Stimulated activated CD4-positive, alpha-beta T cell treated with anti-CD3 and anti-CD28 coated beads, Interleukin-2, amount 100 ng/mL, for 48 hours (primary cell): Measurements from ENCODE around the gene MMD.
"Not testable (repeated sequence)": the region's sequence is repeated elsewhere in the genome, so short reads cannot be mapped to it uniquely, and the experiment has no call there.

Experiments used
- DNase-seq, 2 donors: peaks; one replicate each; pipeline ENCODE4 v3.0.0-alpha.2; 2020

The MMD gene

DNA sequence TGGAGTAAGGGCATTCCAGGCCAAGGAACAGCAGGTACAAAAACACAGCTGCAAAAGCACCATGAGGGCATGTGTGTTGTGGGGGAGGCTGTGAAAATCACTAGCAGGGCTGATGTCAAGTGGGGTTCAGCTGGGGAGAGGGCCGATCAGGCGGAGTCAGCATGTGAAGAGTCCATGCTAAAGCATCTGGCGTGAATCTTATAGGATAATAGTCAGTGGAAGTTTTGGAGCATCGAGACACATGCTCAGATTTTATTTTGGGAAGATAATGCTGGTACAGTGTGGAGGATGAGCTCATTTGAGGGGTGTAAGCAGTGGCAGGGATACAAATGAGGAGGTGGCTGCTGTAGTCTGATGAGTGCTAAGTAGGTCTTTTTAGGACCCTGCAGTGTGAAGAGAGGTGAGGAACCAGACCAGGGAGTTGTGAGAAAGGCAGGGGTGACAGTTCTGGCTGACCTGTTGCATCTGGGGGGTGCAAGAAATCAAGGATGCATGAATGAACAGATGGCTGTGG, 30.3 kb downstream of the MMD start:
- DNase-seq, result no peak

DNA sequence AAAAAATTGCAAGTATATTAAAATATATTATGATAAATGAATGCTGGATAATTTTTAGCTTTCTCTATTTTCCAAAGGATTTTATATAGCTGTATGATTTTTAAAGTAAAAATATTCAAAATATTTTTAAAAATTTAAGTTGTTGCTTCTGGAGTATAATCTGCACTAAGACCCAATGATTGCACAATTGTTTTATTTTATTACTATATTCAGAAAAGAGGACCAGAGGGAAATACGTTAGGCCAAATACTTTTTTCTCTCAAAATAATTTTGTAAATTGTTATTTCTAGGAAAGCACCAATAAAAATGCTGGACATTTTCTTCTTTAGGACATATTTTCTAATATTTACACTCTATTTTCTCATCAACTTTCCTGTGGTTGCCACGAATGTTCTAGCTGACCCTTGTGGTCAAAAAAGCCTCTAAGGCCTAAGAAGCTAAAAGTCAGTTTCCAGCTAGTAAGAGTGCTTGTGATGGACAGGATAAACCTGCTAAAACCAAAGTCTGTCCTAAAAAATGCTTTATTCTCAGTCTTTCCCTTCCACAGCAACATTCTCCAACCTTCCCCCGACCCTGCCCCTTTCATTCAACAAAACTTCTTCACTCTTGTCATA, 31.2 kb downstream of the MMD start:
- DNase-seq, result no peak

DNA sequence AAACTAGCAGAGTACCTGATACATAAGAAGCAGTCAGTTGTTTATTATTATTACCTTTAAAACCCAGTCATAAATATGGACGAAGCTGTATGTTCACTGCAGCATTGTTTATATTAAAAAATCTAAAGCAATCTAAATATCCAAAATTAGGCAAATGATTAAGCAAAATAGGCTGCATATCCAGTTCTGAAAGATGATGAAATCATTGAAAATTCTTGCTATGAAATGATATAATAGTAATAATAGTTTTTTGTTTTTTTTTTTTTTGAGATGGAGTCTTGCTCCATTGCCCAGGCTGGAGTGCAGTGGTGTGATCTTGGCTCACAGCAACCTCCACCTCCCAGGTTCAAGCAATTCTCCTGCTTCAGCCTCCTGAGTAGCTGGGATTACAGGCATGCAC, 31.9 kb downstream of the MMD start:
- DNase-seq, result not testable (repeated sequence)

DNA sequence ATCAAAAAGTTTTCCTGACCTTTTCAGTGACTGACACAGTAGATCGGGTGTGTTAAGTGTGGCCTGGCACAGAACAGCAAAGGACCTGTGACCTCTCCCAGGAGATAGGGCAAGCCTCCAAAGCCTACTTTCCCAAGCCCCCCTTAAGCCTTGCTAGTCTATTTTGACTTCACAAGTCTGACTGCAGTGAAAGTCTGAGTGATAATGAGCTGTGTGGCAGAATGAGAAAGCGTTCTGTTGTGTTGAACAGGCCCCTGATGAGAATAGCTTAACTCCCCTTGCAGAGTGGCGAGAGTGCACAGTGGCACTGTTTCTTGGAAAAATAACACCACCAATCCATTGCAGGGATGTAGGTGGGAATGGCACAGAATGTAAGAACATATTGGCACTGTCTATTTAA, 32.8 kb downstream of the MMD start:
- no peak for DNase-seq

DNA sequence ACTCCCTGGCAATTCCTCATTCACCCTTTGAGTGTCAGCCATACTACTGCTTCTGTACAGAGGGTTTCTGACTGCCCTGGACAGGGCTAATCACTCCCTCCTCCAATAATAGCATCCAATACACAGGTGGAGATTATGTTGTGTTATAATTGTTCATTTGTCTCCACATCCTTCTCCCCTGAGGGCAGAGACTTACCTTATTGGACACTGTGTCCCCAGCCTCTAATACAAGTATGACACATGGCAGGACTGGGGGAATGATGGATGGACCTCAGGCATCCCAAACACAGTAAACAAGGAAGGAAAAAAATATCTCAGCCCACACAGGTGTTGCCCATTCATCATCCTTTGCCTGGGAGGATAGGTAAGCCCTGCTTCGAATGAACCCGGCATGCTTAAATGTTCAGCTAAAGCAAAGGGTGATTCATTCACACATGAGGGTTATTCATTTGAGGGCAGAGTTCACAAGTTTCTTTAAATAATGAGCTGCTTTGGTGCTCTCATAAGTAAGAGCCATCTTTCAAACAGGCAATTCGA, 34.8 kb downstream of the MMD start:
- DNase-seq, result no peak

DNA sequence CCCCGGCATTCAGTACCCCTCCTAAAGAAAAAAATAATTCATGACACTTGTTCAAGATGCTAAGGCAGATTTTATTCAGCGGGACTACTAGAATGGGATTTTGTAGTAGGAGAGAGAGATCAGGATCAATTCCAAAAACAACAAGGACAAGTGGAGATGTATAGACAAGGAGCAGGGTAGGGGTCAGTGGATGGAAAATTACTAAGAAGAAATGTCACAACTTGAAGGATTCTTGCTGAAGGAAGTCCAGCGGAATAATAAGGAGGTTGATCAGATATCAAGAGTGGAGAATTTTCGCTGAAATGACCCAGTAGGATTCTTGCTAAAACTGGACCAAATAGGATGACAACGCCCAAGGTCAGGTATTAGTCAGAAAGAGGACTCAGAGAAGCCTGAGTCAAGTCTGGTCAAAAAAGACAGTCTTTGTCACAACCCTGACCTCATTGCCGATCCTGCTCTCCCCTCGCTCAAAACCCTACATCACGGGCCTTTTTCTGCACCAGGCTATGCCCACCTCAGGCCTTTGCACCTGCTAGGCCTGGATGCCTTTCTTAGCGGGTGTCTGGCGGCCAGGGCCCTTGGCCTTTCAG, 36.9 kb downstream of the MMD start:
- DNase-seq, result no peak

DNA sequence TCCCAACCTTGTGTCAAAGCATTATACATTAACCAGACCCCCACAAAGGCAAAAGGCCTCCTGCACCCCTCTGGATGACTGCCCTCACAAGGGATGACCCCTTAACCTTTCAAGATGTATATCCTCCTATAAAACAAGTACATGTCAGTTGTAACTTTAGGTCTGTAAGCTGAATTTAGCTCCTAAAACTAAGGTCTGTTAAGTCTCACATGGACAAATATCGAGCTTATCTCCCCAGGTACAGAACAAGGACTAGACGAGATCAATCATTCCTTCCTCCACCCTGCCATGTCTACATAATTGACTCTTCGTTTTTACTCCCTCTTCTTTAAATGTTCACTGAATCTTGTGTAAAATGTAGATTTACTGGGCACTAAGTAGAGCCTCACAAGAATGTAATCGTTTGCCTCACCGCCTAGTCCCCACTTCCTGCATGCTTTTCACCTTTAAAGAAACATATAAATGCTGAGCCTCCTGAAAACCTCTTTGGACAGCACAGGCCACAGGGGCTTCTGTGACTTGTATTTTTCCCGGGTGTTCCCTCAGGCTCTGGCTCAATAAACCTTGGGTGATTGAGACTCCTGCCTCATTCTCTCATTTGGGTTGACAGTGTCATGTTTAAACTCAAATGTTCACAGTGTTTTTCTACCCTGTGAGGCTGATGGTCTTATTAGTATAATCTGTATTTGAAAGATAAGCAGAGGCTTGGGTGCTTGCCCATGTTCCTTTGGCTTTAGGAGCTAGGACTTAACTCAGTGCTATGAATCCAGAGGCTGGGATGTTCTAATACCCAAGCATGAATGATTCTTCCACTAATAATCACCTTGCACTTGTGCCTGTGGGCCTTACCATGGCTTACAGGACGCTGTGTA, 37.6 kb downstream of the MMD start:
- no peak for DNase-seq

DNA sequence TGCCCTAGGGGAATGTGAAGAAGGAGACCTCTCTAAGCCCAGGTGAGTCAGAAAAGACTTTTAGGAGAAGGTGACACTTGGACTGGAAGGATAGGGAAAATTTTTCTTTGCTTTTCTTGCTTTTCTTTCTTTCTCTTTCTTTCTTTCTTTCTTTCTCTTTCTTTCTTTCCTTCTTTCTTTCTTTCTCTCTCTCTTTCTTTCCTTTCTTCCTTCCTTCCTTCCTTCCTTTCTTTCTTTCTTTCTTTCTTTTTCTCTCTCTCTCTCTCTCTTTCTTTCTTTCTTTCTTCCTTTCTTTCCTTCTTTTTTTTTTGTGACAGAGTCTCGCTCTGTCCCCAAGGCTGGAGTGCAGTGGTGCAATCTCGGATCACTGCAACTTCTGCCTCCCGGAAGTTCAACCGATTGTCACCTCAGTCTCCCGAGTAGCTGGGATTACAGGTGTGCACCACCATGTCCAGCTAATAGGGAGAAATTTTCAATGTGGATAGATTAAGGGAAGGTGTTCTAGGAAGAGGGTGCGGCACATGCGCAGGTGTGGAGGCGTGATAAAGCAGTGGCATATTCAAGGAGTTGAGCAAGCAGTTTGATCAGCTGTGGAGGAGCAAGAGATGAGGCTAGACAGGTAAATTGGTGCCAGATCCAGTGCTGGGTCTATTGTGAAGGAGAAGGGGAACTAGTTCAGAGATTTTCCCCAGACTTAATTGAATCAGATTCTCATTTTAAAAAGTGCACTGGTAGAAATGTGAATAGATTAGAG, 40.4 kb downstream of the MMD start:
- no peak for DNase-seq

DNA sequence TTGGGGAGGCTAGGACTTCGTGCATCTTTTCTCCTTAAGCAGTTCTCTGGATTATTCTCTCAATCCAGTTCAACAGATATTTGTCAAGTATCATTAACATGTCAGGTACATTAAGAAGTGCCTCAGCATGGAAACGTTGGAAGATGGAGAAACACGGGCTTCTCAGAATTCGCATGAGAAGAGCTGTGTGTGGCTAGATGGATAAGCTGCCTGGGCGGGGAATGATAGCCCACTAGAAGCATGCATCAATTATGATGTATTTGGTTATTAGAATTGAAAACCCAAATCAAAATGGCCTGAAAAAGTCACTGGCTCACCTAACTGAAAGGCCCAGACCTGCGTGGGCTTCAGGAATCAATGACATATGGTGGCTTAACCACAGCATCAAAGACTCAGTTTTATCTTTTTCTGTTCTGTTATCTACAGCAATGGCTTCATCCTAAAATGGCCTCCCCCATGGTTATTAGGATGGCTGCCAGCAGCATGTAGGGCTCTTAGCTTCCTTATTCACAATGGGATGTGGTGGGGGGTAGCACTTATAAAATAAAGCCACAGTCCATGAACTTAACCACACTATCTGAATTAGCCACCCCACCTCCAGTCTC, 43.9 kb downstream of the MMD start:
- no peak for DNase-seq

DNA sequence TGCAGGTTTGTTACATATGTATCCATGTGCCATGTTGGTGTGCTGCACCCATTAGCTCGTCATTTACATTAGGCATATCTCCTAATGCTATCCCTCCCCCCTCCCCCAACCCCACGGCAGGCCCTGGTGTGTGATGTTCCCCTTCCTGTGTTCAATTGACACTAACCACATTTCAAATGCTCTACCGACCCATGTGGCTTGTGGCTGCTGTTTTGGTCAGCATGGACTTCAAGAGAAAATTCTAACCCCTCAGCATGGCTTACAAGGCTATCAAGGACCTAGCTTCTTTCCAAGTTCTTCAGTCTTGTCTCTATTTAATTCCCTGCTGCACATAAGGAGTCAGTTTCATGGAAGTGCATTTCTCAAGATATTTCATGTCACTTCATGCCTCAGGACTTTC, 52.9 kb downstream of the MMD start:
- no peak for DNase-seq

DNA sequence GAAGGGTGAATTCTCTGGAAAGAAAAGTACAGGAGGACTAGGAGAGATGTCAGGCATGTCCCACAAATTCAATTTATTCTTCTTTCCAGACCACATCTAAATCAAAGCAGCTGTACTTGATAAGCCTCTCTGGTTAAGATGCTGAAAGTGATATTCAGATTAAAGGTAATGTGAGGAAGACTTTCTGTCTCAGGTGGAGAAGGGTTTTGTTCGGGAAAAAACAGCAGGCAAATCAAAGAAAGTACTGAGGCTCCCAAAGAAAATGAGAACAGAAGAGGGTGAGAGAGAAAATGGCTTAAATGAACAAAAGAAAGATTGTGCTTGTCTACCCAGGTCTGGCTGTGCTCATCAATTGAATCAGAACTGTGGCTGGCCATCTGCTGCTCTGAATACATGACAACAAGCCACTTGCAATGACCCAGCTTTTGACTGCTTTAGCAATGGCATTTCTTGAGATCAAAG, 55.6 kb downstream of the MMD start:
- DNase-seq, result no peak

DNA sequence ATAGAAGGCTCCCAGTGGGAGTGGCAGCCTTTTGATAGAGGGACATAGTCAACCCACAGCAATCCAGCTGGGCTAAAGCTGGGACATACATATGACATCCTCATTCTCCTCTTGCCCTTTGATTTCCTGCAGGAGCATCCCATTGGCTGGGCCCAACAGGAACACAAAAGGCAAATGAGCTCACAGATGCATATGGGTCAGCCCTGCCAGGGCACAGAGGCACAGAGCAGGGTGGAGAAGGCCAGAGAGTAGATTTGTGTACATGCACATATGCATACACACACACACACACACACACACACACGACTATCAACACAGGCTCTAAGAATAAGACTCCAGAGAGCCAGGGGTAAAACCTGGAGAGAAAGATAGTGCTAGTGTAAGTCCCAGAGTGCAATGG, 58.6 kb downstream of the MMD start:
- no peak for DNase-seq

DNA sequence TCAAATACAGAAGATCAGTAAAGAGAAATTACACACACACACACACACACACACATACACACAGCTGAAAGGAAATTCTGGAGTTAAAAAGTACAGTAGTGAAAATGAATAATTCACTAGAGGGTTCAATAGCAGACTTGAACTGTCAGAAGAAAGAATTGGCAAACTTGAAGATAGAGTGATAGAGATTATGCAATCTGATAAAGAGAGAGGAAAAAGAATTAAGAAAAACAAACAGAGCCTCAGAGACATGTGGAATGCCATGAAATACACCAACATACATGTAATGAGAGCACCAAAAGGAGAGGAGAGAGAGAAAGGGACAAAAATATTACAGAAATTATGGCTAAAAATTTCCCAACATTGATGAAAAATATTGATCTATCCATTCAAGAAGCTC, 60.7 kb downstream of the MMD start:
- no peak for DNase-seq

DNA sequence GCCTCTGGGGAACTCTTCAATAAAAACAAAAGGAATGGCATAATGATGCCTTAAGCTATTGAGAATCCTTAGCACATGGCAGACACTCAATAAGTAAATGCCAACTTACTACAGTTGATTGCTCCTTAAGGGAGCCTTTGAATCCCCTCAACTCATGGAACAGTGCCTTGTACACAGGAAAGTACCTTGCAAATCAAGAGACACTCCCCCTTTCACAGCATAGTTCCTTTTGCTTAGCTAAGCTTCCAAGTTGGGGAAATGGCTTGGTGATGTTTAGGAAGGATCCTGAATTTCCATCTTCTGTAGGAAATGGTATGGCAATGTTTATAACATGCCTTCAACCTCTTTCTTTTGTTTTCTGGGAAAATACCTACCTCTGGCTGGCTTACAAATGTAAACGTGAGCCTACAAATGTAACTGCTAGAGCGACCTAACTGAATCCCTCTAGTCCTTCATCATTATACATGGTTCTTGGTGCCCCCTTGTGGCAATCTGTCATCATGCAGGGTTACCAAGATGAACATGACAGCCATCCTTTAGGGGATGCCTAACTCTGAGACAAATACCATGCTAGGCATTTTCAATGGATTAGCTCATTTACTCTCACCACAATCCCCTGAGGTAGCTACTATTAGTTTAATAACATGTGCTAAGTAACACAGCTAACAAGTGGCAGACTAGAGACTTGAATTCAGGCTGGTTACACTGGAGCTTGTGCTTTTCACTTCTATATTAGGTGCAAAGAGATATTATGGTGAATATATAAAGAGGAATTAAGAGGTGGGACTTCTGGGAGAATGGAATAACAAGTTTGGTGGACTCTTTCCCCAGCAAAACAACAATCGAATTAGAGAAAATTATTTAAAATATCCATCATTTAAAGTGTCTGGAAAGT, 65.0 kb downstream of the MMD start:
- peak; percentile 66 to 76 for DNase-seq

DNA sequence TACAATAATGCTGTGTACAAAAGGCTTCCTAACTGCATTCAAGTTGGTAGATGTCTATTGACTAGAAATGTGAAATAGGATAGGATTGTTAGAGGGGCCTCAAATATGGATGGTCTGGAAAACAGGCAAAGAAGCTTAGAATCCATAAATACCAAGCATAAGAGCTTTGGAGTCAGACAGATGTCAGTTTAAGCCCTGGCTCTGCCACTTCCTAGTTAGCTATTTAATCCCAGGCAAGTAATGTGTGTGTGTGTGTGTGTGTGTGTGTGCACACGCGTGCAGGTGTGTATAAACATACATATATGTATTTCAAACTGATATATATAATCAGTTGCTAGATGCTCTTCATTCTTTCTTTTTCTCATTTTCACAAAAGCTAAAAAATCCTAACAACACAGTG, 66.7 kb downstream of the MMD start:
- no peak for DNase-seq

DNA sequence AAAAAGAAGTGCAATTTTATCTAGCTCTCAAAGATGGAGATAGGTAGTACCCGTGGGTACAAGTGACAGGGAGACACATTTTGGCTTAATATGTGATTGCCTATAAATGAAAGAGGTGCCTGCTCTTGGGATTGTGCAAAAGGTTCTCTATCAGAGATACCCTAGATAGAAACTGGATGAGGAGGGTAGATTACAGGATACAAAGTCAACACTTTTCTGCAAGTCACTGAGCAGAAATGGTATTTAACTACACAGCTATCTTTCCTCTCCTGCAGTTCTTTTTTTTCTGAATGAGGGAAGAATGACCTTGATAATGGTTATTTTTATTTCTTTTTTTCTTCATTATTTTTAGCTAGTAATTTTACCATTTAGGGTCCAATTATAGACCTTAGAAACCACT, 67.6 kb downstream of the MMD start:
- DNase-seq, result no peak

DNA sequence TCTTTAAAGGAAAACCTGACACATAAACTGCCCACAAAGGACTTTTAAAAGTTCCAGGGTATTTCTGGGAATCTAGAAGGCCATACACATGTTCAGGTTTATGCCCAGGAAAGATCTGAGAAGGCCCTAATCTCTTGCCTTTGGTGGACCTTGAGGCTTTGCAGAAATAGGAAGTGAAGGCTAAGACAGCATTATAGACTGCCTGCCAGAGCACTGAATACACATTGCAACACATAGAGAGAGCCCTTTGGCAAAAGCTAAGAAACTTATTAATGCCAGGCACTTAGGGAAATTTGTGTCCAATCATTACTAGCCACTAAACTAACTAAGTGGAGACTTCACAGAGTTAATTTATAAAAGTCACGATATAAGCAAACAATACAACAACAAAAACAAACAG, 70.4 kb downstream of the MMD start:
- no peak for DNase-seq

DNA sequence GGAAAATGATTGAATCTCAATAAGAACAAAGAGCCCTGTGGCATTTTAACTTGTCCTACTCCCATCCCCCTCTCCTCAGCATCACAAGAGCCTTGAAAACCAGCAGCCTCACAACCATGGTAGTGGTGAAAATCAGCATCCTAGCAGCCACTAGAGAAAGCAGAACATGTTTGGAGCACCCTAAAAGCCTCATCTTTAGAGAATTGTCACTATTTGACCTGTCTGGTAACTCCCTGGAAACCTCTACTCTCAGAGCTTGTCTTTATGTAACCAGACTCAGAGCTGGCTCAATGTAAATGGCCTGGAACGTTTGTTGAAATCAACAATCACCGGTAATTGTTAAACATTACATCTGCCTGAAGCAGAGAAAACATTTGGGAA, 70.8 kb downstream of the MMD start:
- DNase-seq, result no peak

DNA sequence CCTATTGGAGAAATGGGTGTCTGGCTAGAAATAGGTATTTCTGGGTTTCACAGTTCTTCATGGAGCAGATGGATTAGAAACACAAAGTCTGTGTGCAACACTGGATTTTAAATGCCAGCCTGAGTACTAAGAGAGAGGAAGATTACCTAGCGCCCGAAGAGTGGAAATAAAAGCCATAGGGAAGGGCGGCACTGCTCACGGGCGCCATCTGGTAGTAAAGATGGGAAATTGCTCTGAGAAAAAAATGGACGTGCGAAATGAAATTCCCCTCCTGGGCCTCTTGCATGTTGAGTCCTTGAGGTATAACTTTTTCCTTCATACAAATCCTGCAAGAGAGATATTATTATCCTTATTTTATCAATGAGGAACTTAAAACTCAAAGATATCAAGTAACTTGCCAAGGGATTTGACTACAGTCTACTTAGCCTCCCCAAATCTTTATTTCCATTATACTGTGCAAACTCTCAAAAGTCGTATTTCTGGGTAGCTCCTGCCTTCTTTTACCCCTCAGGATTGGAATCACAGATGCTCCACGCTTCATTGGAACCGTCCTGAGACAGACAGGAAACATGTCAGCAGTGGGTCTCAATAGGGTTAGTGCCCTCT, 72.8 kb downstream of the MMD start:
- peak; percentile 28 to 36 for DNase-seq

DNA sequence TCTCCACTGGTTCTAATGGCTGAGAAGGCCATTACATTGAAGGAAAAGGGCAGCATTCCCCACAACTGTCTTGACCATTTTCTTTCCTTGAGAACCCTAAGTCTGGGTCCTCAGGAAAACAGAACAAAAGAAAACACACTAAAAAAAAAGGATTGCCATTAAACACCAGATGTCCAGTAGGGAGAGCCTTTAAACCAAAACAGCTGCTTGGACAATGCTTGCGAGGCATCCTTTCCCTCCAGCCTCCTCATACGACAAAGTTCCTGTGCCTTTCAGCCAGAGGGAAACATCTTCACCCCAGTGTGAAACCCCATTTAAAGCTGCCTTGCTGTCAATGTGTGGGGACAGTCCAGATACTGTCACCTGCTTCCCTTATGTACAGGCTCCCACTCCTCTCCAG, 74.3 kb downstream of the MMD start:
- no peak for DNase-seq

DNA sequence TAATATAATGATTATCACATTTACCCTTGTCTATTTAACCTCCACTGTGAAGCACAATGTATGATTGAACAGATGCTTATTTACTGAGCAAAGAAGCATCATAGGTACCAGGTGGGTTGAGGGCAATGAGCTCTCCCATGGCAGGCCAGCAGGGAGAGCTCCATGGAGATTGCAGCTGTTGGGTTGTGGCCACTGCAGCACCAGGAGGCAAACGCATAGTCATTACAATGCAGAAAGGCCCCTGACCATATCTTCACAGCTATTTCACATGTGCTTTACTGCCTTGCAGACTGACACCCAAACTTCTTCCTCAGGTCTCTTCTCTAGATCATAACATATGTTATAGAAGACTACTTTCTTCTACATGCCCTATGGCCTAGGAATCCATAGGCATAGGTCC, 75.0 kb downstream of the MMD start:
- DNase-seq, result no peak
